Muscle of leg (tissue), 11 donors: Measurements from ENCODE around the gene TMEM50A. TPM values are rescaled to one million over a fixed set of nuclear protein-coding genes. Genes with fewer than 3 reads are reported as not detected.
"Not testable (repeated sequence)": the region's sequence is repeated elsewhere in the genome, so short reads cannot be mapped to it uniquely, and the experiment has no call there.

Source experiments
- DNase-seq: peaks from one replicate; pipeline ENCODE4 v3.0.0; 2013
- H3K27ac ChIP-seq: one replicate; pipeline ENCODE4 v1.5.1; 2013; ENCODE audit warnings: mild to moderate bottlenecking, low read length, control low read depth
- H3K27me3 ChIP-seq: one replicate; pipeline ENCODE4 v1.6.1; 2013; ENCODE audit warnings: low read length; ENCODE audit not compliant: control insufficient read depth, insufficient read depth
- H3K36me3 ChIP-seq: one replicate; pipeline ENCODE4 v1.6.1; 2013; ENCODE audit warnings: low read length; ENCODE audit not compliant: control insufficient read depth, insufficient read depth
- H3K4me1 ChIP-seq: one replicate; pipeline ENCODE4 v1.6.1; 2013; ENCODE audit warnings: low read length; ENCODE audit not compliant: control insufficient read depth, insufficient read depth
- H3K4me3 ChIP-seq: one replicate; pipeline ENCODE4 v1.5.1; 2013; ENCODE audit warnings: low read length, control low read depth
- H3K9me3 ChIP-seq: replicated peaks from 2 replicates; pipeline ENCODE4 v1.6.1; 2013; ENCODE audit warnings: low read depth, low read length; ENCODE audit not compliant: control insufficient read depth
- WGBS: methylation state at CpG from one replicate; pipeline ENCODE4 v1.1.5; 2013; ENCODE audit warnings: missing lambda C conversion rate; ENCODE audit not compliant: insufficient coverage; 5-methylcytosine and 5-hydroxymethylcytosine counted together
- polyA plus RNA-seq, 8 donors: library from polyadenylated mRNA; unstranded; fragments of 120-200 nt; gene quantifications; one replicate each; pipeline versions ENCODE4 v1.2.1 to v1.2.3, GENCODE V29; 2013; ENCODE audit warnings: inconsistent platforms in 1 of 8, low replicate concordance in 1 of 8; ENCODE audit not compliant: insufficient read length in 8 of 8, insufficient read depth in 1 of 8
- total RNA-seq: library from RNA; stranded (reverse); fragments of 120-200 nt; gene quantifications from one replicate; pipeline ENCODE4 v1.2.4, GENCODE V29; 2013

The TMEM50A gene
- total and polyA plus RNA-seq, 9 donors, result 39.2 to 86.2 (median 64.0) TPM

DNA sequence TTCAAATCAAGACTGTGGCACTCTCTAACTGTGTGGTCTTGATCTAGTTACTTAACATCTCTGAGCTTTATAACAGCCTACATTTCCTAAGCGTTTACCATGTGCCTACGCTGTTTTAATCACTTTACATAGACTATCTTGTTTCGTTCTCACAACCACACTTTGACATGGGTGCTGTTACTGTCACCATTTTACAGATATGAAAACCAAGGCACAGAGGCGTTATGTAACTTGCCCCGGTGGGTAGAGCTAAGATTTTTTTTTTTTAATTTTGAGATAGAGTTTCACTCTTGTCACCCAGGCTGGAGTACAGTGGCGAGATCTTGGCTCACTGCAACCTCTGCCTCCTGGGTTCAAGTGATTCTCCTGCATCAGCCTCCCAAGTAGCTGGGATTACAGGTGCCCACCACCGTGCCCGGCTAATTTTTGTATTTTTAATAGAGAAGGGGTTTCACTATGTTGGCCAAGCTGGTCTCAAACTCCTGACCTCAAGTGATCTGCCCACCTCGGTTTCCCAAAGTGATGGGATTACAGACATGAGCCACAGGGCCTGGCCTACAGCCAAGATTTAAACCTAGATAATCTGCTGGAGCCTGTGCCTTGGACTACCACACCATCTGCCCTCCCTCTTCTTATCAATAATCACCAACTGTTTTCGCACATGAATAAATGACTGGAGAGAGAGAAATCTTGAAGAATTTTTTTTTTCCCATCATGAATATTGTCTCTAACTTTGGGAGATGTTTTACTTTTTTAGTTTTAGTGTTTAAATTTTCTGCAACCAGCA lies 71.7 kb downstream of the TMEM50A start:
- no CpG with 5 or more reads among the region's 10 CpGs for WGBS
- H3K27ac ChIP-seq, H3K4me1 ChIP-seq, H3K27me3 ChIP-seq, H3K36me3 ChIP-seq, H3K4me3 ChIP-seq, H3K9me3 ChIP-seq, DNase-seq: not testable (repeated sequence)

Other genes with a start within 250 kb of the TMEM50A start
- gene SYF2, start 105.8 kb upstream of the TMEM50A start, total RNA-seq, result 54.4 TPM
- 10 to 100 TPM; 52.6 to 65.6 (median 58.7) TPM for gene SYF2, start 105.8 kb upstream of the TMEM50A start, polyA plus RNA-seq
- 68.5 TPM for gene RSRP1, start 90.9 kb upstream of the TMEM50A start, total RNA-seq
- gene RSRP1, start 90.9 kb upstream of the TMEM50A start, polyA plus RNA-seq, result 10 to 100 TPM; 39.1 to 78.0 (median 57.5) TPM
- 0.35 TPM for gene RHD, start 65.8 kb upstream of the TMEM50A start, total RNA-seq
- 1 to 10 TPM in 1 of 8 donors, under 1 TPM in 7; 0.15 to 1.2 (median 0.53) TPM for gene RHD, start 65.8 kb upstream of the TMEM50A start, polyA plus RNA-seq
- gene RHCE, start 82.5 kb downstream of the TMEM50A start, total RNA-seq, result 0.44 TPM
- 1 to 10 TPM in 7 of 8 donors, under 1 TPM in 1; 0.83 to 2.4 (median 1.4) TPM for gene RHCE, start 82.5 kb downstream of the TMEM50A start, polyA plus RNA-seq
- gene MACO1, start 92.6 kb downstream of the TMEM50A start, total RNA-seq, result 17.0 TPM
- gene MACO1, start 92.6 kb downstream of the TMEM50A start, polyA plus RNA-seq, result 10 to 100 TPM; 15.6 to 19.4 (median 17.5) TPM
- gene LDLRAP1, start 205.3 kb downstream of the TMEM50A start, total RNA-seq, result 7.0 TPM
- gene LDLRAP1, start 205.3 kb downstream of the TMEM50A start, polyA plus RNA-seq, result 10 to 100 TPM; 12.5 to 17.3 (median 14.1) TPM